ENCODE data around the gene ANK3. TPM values are rescaled to one million over a fixed set of nuclear protein-coding genes. Genes with fewer than 3 reads are reported as not detected.

Gene ANK3
- polyA plus RNA-seq, 1 donor: 89.1 TPM

DNA sequence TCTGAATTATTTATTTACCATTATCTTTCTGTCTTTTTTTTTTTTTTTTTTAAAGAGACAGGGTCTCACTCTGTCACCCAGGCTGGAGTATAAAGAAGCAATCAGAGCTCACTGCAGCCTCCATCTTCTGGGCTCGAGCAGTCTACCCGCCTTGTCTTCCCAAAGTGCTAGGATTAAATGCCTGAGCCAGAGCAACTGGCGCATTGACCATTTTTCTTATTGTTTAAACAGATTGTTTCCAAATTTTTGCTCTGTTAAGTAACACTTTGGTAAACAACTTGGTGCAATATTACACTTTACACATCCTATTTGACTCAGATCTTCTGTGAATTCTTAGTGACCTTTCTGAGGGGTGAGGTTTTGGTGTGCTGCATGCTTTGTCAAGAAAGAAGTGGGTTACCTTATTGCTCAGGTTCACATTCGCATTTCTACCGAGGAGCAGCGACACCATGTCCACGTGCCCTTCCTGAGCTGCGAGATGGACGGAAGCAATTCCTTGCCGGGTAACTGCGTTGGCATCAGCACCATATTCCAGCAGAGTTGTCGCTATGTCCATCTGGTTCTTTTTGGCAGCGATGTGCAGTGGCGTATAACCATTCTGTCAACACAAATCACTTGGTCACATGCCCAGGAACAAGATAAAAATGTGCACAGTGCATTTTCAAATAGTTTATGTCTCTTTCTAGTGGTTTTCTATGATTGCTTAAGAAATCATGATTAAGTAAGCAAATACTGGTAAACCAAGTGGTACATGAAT lies 203.2 kb downstream of the ANK3 start:
- no peak overlapping the region for H3K27ac ChIP-seq (ENCODE audit: low read length)
- no peaks in the 10 kb centered on the region for H3K9me3 ChIP-seq (ENCODE audit: control insufficient read depth, low read depth, low read length)
- DNase-seq: no peak
- H3K36me3 ChIP-seq (ENCODE audit: control insufficient read depth, insufficient read depth, low read length): no peaks in the 10 kb centered on the region
- no peak overlapping the region for H3K4me3 ChIP-seq (ENCODE audit: low read length)
- H3K4me1 ChIP-seq (ENCODE audit: control insufficient read depth, insufficient read depth, low read length): no peaks in the 10 kb centered on the region
- WGBS (ENCODE audit: insufficient coverage, low lambda C conversion rate): 73% methylated on average over 3 of the region's 14 CpGs
- no peaks in the 10 kb centered on the region for H3K27me3 ChIP-seq (ENCODE audit: control insufficient read depth, insufficient read depth, low read length)

DNA sequence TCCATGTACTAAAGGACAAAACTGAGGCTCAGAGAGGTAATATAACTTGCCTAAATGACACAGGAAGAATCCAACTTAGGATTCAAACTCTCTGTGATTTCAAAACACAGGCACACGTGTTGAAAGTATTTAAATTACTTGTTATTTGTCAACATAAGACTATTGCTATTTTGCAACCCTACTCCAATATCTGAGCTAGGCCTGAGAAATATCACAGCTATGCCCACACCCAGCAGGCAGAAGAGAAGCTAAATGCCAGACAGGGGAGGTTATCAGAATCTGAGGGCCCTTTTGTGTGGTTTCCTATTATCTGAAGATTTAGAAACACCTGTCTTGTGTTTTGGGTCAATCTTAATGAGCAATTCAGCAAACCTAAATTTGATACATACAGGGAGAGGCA lies 204.3 kb downstream of the ANK3 start:
- no peaks in the 10 kb centered on the region for H3K9me3 ChIP-seq (ENCODE audit: control insufficient read depth, low read depth, low read length)
- no peaks in the 10 kb centered on the region for H3K27me3 ChIP-seq (ENCODE audit: control insufficient read depth, insufficient read depth, low read length)
- no peak overlapping the region for H3K4me3 ChIP-seq (ENCODE audit: low read length)
- H3K27ac ChIP-seq (ENCODE audit: low read length): no peak overlapping the region
- no peak for DNase-seq
- WGBS (ENCODE audit: insufficient coverage, low lambda C conversion rate): no CpG with 5 or more reads among the region's 1 CpG
- H3K36me3 ChIP-seq (ENCODE audit: control insufficient read depth, insufficient read depth, low read length): no peaks in the 10 kb centered on the region
- no peaks in the 10 kb centered on the region for H3K4me1 ChIP-seq (ENCODE audit: control insufficient read depth, insufficient read depth, low read length)

DNA sequence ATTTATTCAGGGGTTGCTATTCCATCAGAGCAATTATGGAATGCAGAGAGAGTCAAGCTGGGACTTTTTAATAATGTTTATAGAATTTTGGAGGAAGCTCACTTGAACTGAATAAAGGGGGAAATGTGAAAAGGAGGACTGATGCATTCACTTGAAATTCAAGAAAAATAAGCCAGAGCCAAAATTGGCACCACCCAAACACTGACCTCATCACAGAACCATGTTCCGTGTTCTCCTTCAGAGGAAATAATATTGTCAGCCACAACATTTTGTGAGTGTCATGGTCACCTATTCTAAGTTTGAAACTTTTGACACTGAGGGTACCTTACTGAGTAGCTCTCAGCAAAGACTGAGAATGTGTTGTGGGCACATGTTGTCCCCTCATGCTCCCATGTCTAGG lies 207.0 kb downstream of the ANK3 start:
- no peak overlapping the region for H3K4me3 ChIP-seq (ENCODE audit: low read length)
- H3K36me3 ChIP-seq (ENCODE audit: control insufficient read depth, insufficient read depth, low read length): peaks cover 2% of the 10 kb centered on the region
- H3K27ac ChIP-seq (ENCODE audit: low read length): no peak overlapping the region
- no CpG with 5 or more reads among the region's 1 CpG for WGBS (ENCODE audit: insufficient coverage, low lambda C conversion rate)
- no peaks in the 10 kb centered on the region for H3K27me3 ChIP-seq (ENCODE audit: control insufficient read depth, insufficient read depth, low read length)
- DNase-seq: no peak
- H3K4me1 ChIP-seq (ENCODE audit: control insufficient read depth, insufficient read depth, low read length): no peaks in the 10 kb centered on the region
- H3K9me3 ChIP-seq (ENCODE audit: control insufficient read depth, low read depth, low read length): no peaks in the 10 kb centered on the region

DNA sequence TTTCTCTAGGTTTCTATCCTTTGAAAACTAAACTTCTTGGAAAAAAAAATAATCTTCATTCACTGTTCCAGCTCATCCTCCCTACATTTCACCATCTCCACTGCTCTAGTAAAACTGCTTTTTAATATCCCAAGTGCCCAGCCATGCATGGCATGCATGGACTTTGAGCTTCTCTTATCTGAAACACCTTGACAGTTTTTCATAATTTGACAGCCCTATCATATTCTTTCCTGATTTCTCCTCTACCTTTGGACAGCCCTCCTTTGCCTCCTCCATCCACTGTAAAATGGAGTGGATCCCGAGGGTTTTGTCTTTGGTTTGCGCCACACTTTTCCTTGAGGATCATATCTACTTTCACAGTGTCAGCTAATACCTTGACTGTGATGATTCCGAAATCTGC lies 212.8 kb downstream of the ANK3 start:
- Histone ChIP-seq H3K9me3 (ENCODE audit: control insufficient read depth, low read depth, low read length) (no peaks in the 10 kb centered on the region), H3K27ac (ENCODE audit: low read length) (peak overlapping the region; percentile 52), H3K4me3 (ENCODE audit: low read length) (no peak overlapping the region), H3K4me1 (ENCODE audit: control insufficient read depth, insufficient read depth, low read length) (peaks cover 14% of the 10 kb centered on the region), H3K27me3 (ENCODE audit: control insufficient read depth, insufficient read depth, low read length) (no peaks in the 10 kb centered on the region), H3K36me3 (ENCODE audit: control insufficient read depth, insufficient read depth, low read length) (peaks cover 2% of the 10 kb centered on the region)
- peak; percentile 27 to 78 for DNase-seq
- 100% methylated on average over 1 of the region's 3 CpGs for WGBS (ENCODE audit: insufficient coverage, low lambda C conversion rate)

DNA sequence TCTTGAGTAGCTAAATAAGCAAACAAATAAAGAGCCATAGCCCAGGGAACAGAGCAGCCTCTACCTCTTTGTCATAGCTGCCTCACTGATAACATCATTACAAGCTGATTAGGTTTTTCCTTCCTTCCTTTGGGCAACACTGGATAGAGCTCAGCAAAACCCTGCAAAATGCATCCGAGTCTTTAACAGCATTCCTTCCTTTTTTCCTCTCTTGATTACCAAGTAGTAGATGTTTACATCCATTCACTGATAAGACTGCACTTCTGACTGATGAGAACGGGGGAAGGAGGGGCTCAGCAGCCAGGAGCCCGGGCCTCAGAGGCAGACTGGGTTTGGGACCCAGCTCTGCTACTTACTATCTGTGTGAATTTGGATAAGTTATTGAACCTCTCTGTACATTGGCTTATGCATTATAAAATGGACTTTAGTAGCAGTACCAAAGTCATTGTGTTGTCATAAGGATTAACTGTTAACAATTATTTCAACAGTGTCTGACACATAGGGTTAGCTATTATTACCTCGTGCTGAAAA lies 214.2 kb downstream of the ANK3 start:
- peaks cover 2% of the 10 kb centered on the region for H3K36me3 ChIP-seq (ENCODE audit: control insufficient read depth, insufficient read depth, low read length)
- H3K9me3 ChIP-seq (ENCODE audit: control insufficient read depth, low read depth, low read length): no peaks in the 10 kb centered on the region
- no peak overlapping the region for H3K4me3 ChIP-seq (ENCODE audit: low read length)
- peaks cover 14% of the 10 kb centered on the region for H3K4me1 ChIP-seq (ENCODE audit: control insufficient read depth, insufficient read depth, low read length)
- H3K27ac ChIP-seq (ENCODE audit: low read length): peak overlapping the region; percentile 78
- no CpG with 5 or more reads among the region's 4 CpGs for WGBS (ENCODE audit: insufficient coverage, low lambda C conversion rate)
- no peaks in the 10 kb centered on the region for H3K27me3 ChIP-seq (ENCODE audit: control insufficient read depth, insufficient read depth, low read length)
- DNase-seq: peak; percentile 59 to 87

DNA sequence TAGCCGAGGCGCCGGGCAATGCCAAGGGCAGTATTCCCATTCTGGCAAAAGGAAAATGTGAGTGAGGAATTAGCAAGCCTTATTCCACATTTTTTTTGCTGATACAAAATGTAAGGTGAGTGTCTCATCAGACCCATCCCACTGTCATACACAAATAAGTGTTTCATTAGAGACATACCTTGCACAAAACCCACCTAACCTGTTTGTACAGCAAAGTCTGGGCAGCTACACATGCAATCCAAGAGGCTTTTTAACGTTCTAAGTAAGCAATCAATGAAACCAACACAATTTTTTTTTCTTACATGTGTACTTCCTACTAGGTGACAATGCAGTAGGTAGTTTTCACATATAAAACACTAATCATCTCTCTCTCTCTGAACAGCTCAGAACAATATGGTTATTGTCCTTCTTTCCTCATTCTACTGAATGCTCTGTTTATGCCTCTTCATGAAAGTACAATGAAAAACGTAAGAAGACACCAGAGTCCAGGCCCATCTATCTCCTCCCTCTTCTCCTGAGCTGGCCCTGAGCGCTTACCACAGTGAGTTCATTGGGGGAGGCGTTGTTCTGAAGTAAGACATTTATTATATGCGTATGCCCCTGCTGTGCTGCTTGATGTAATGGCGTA lies 217.2 kb downstream of the ANK3 start:
- Histone ChIP-seq H3K4me1 (ENCODE audit: control insufficient read depth, insufficient read depth, low read length) (peaks cover 13% of the 10 kb centered on the region), H3K36me3 (ENCODE audit: control insufficient read depth, insufficient read depth, low read length) (no peaks in the 10 kb centered on the region), H3K27me3 (ENCODE audit: control insufficient read depth, insufficient read depth, low read length) (no peaks in the 10 kb centered on the region), H3K4me3 (ENCODE audit: low read length) (no peak overlapping the region), H3K27ac (ENCODE audit: low read length) (no peak overlapping the region), H3K9me3 (ENCODE audit: control insufficient read depth, low read depth, low read length) (no peaks in the 10 kb centered on the region)
- DNase-seq: no peak
- 89% methylated on average over 2 of the region's 9 CpGs for WGBS (ENCODE audit: insufficient coverage, low lambda C conversion rate)

DNA sequence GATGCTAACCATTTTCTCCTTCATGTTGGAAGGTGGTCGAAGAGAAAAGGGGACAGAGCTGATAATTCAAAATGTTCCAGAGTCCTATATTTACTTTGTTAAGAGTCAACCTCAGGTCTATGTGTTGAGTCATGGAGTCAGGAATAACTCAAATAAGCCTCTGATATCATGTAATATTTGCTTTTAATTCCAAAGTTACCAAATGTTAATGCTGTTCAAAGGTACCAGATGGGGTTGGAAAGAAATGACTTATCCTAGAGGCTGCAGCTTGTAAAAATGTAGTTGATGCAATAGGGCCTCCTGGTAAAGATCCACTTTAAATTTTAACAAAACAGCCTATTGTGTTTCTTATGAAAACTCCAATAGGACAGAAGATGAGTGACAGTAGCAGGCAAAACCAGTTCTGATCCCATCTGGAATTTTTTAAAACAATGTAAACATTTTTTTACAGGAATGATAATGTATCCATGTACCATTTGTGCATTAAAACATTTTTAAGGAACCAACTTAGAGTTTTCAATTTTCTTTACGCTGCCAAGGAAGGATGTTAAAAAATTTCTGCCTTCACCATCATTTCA lies 218.2 kb downstream of the ANK3 start:
- Histone ChIP-seq H3K27ac (ENCODE audit: low read length) (no peak overlapping the region), H3K4me1 (ENCODE audit: control insufficient read depth, insufficient read depth, low read length) (peaks cover 9% of the 10 kb centered on the region), H3K9me3 (ENCODE audit: control insufficient read depth, low read depth, low read length) (no peaks in the 10 kb centered on the region), H3K27me3 (ENCODE audit: control insufficient read depth, insufficient read depth, low read length) (no peaks in the 10 kb centered on the region), H3K4me3 (ENCODE audit: low read length) (no peak overlapping the region), H3K36me3 (ENCODE audit: control insufficient read depth, insufficient read depth, low read length) (no peaks in the 10 kb centered on the region)
- WGBS (ENCODE audit: insufficient coverage, low lambda C conversion rate): 100% methylated on average over 1 of the region's 2 CpGs
- DNase-seq: no peak

DNA sequence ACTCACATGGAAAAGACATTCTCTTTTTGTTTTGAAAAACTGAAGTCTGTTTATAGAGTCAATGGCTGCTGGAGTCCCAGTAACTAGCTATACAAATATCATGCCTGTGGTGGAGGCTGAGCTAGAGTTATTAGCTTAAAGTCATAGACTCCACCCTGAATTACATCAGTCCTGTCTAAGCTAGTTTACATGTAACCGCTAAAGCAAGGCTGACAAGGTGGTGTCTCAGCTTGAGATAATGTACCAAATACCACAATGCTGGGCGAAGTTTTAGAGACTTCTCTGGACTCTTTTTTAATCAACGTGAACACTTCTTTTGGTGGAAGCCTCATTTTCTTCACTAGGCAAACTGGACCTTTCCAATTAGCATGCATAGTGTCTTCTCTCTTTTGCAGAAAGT lies 219.4 kb downstream of the ANK3 start:
- Histone ChIP-seq H3K4me1 (ENCODE audit: control insufficient read depth, insufficient read depth, low read length) (peaks cover 3% of the 10 kb centered on the region), H3K36me3 (ENCODE audit: control insufficient read depth, insufficient read depth, low read length) (no peaks in the 10 kb centered on the region), H3K27ac (ENCODE audit: low read length) (no peak overlapping the region), H3K4me3 (ENCODE audit: low read length) (no peak overlapping the region), H3K9me3 (ENCODE audit: control insufficient read depth, low read depth, low read length) (no peaks in the 10 kb centered on the region), H3K27me3 (ENCODE audit: control insufficient read depth, insufficient read depth, low read length) (no peaks in the 10 kb centered on the region)
- no CpG with 5 or more reads among the region's 3 CpGs for WGBS (ENCODE audit: insufficient coverage, low lambda C conversion rate)
- peak in 1 of 2 donors; percentile 16 for DNase-seq

DNA sequence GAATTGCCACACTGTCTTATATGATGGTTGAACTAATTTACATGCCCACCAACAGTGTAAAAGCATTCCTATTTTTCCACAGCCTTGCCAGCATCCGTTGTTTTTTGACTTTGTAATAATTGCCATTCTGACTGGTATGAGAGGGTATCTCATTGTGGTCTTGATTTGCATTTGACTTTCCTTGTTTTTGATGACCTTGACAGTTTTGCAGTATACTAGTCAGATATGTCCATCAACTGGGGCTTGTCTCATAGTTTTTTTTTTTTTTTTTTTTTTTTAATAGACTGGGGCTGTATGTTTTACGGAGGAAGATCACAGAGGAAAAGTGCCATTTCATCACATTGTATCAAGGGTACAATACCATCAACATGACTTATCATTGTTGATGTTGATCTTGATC lies 220.6 kb downstream of the ANK3 start:
- WGBS (ENCODE audit: insufficient coverage, low lambda C conversion rate): no CpG with 5 or more reads among the region's 2 CpGs

DNA sequence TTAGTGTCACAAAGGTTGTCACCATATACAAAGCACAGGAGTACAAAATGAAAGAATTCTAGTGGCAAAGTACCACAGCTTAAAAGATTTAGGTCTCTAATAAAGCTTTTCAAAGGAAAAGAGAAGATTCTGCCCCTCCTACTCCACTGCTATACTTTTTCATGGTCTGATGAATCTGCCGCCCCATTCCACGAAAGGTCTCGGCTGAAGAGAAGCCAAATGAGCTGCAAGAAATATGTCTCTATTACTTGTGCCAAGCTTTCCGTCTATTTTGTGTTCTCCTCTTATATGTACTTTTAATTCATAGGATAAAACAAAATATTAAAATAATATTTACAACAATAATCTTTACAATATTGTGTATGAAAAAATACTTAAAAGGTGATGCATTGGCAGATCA lies 222.6 kb downstream of the ANK3 start:
- no peaks in the 10 kb centered on the region for H3K27me3 ChIP-seq (ENCODE audit: control insufficient read depth, insufficient read depth, low read length)
- H3K4me3 ChIP-seq (ENCODE audit: low read length): no peak overlapping the region
- no peaks in the 10 kb centered on the region for H3K4me1 ChIP-seq (ENCODE audit: control insufficient read depth, insufficient read depth, low read length)
- H3K9me3 ChIP-seq (ENCODE audit: control insufficient read depth, low read depth, low read length): no peaks in the 10 kb centered on the region
- no peak for DNase-seq
- H3K27ac ChIP-seq (ENCODE audit: low read length): no peak overlapping the region
- WGBS (ENCODE audit: insufficient coverage, low lambda C conversion rate): no CpG with 5 or more reads among the region's 4 CpGs
- H3K36me3 ChIP-seq (ENCODE audit: control insufficient read depth, insufficient read depth, low read length): no peaks in the 10 kb centered on the region

More for the DNA sequence above, 220.6 kb downstream of the ANK3 start:
- Histone ChIP-seq H3K36me3 (ENCODE audit: control insufficient read depth, insufficient read depth, low read length) (no peaks in the 10 kb centered on the region), H3K4me3 (ENCODE audit: low read length) (no peak overlapping the region), H3K27me3 (ENCODE audit: control insufficient read depth, insufficient read depth, low read length) (no peaks in the 10 kb centered on the region), H3K27ac (ENCODE audit: low read length) (no peak overlapping the region), H3K4me1 (ENCODE audit: control insufficient read depth, insufficient read depth, low read length) (no peaks in the 10 kb centered on the region), H3K9me3 (ENCODE audit: control insufficient read depth, low read depth, low read length) (no peaks in the 10 kb centered on the region)
- no peak for DNase-seq
